Measurements from ENCODE around the gene GALNT18.

The GALNT18 gene

GRCh38 chr11:11416917-11417316 is 204.9 kb downstream of the GALNT18 start:
- DNase-seq, result no peak

DNA sequence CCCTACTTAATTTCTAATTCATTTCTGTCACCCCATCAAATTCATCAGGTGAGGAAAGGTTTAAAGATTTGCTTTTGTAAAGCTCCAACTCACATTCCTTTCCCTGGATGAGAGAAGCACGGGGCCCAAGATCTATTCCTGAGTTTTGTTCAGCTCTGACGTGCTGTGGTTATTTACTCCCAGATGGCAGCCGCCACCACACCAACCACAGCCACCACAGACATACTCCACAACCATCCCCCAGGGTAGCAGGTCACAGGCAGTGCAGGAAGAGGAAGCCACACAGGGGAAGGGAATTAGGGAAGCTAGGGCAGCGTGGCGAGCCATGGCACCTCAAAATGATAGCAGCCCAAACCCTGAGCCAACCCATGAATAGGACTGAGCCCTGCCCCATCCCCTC is 205.3 kb downstream of the GALNT18 start:
- H3K4me2 ChIP-seq (ENCODE audit: low read depth, low read length), result no peak overlapping the region

More at GRCh38 chr11:11416917-11417316, 204.9 kb downstream of the GALNT18 start:
- no peaks in the 10 kb centered on the region for H3K27me3 ChIP-seq (replicated peaks; ENCODE audit: insufficient read depth, low read length)
- H3K9me3 ChIP-seq (replicated peaks; ENCODE audit: insufficient read depth, low read length), result no peaks in the 10 kb centered on the region
- H3F3A ChIP-seq (ENCODE audit: insufficient read depth, low read length), result no peaks in the 10 kb centered on the region
- TF ChIP-seq EZH2 (optimal IDR thresholded peaks at IDR 0.05; ENCODE audit: low read depth, low read length), result no peak
- no peak for TF ChIP-seq EZH2phosphoT487 (IDR thresholded peaks at IDR 0.05; ENCODE audit: low read length)
- TF ChIP-seq, protein P1, sequence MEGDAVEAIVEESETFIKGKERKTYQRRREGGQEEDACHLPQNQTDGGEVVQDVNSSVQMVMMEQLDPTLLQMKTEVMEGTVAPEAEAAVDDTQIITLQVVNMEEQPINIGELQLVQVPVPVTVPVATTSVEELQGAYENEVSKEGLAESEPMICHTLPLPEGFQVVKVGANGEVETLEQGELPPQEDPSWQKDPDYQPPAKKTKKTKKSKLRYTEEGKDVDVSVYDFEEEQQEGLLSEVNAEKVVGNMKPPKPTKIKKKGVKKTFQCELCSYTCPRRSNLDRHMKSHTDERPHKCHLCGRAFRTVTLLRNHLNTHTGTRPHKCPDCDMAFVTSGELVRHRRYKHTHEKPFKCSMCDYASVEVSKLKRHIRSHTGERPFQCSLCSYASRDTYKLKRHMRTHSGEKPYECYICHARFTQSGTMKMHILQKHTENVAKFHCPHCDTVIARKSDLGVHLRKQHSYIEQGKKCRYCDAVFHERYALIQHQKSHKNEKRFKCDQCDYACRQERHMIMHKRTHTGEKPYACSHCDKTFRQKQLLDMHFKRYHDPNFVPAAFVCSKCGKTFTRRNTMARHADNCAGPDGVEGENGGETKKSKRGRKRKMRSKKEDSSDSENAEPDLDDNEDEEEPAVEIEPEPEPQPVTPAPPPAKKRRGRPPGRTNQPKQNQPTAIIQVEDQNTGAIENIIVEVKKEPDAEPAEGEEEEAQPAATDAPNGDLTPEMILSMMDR (IDR thresholded peaks at IDR 0.05; ENCODE audit: low read length), result no peak
- H3K4me1 ChIP-seq (ENCODE audit: low read length), result no peaks in the 10 kb centered on the region
- H3K4me3 ChIP-seq (ENCODE audit: low read length), result no peak overlapping the region
- no peaks in the 10 kb centered on the region for H3K36me3 ChIP-seq (replicated peaks; ENCODE audit: insufficient read depth, low read length)
- no peak overlapping the region for H3K27ac ChIP-seq (ENCODE audit: low read length)
- no peaks in the 10 kb centered on the region for H4K20me1 ChIP-seq (ENCODE audit: insufficient read depth, low read length)
- no peak overlapping the region for H3K4me2 ChIP-seq (ENCODE audit: low read depth, low read length)
- H3K79me2 ChIP-seq (ENCODE audit: low read length), result no peaks in the 10 kb centered on the region
- H3K9ac ChIP-seq (ENCODE audit: low read length), result no peak overlapping the region
- H3K9me2 ChIP-seq (replicated peaks; ENCODE audit: insufficient read depth, low read length), result no peaks in the 10 kb centered on the region
- no peak overlapping the region for H2AFZ ChIP-seq (ENCODE audit: low read length)

GRCh38 chr11:11415901-11416300 is 205.9 kb downstream of the GALNT18 start:
- H2AFZ ChIP-seq (ENCODE audit: low read length), result no peak overlapping the region
- H4K20me1 ChIP-seq (ENCODE audit: insufficient read depth, low read length), result no peaks in the 10 kb centered on the region
- H3K9ac ChIP-seq (ENCODE audit: low read length), result no peak overlapping the region
- H3F3A ChIP-seq (ENCODE audit: insufficient read depth, low read length), result no peaks in the 10 kb centered on the region
- H3K9me2 ChIP-seq (replicated peaks; ENCODE audit: insufficient read depth, low read length), result no peaks in the 10 kb centered on the region
- H3K79me2 ChIP-seq (ENCODE audit: low read length), result no peaks in the 10 kb centered on the region
- no peak overlapping the region for H3K27ac ChIP-seq (ENCODE audit: low read length)
- no peak overlapping the region for H3K4me3 ChIP-seq (ENCODE audit: low read length)
- DNase-seq, result no peak
- H3K36me3 ChIP-seq (replicated peaks; ENCODE audit: insufficient read depth, low read length), result no peaks in the 10 kb centered on the region
- no peaks in the 10 kb centered on the region for H3K4me1 ChIP-seq (ENCODE audit: low read length)
- H3K4me2 ChIP-seq (ENCODE audit: low read depth, low read length), result no peak overlapping the region
- no peaks in the 10 kb centered on the region for H3K27me3 ChIP-seq (replicated peaks; ENCODE audit: insufficient read depth, low read length)
- no peak for TF ChIP-seq EZH2 (optimal IDR thresholded peaks at IDR 0.05; ENCODE audit: low read depth, low read length)
- TF ChIP-seq, protein P1 (IDR thresholded peaks at IDR 0.05; ENCODE audit: low read length), result no peak
- no peak for TF ChIP-seq EZH2phosphoT487 (IDR thresholded peaks at IDR 0.05; ENCODE audit: low read length)
- H3K9me3 ChIP-seq (replicated peaks; ENCODE audit: insufficient read depth, low read length), result no peaks in the 10 kb centered on the region

More for the DNA sequence above, 205.3 kb downstream of the GALNT18 start:
- Histone ChIP-seq H3K36me3 (replicated peaks; ENCODE audit: insufficient read depth, low read length) (no peaks in the 10 kb centered on the region), H3K9ac (ENCODE audit: low read length) (no peak overlapping the region), H3F3A (ENCODE audit: insufficient read depth, low read length) (no peaks in the 10 kb centered on the region), H3K27me3 (replicated peaks; ENCODE audit: insufficient read depth, low read length) (no peaks in the 10 kb centered on the region), H3K27ac (ENCODE audit: low read length) (no peak overlapping the region), H3K9me3 (replicated peaks; ENCODE audit: insufficient read depth, low read length) (no peaks in the 10 kb centered on the region), H4K20me1 (ENCODE audit: insufficient read depth, low read length) (no peaks in the 10 kb centered on the region), H3K79me2 (ENCODE audit: low read length) (no peaks in the 10 kb centered on the region), H2AFZ (ENCODE audit: low read length) (no peak overlapping the region), H3K4me1 (ENCODE audit: low read length) (no peaks in the 10 kb centered on the region), H3K9me2 (replicated peaks; ENCODE audit: insufficient read depth, low read length) (no peaks in the 10 kb centered on the region), H3K4me3 (ENCODE audit: low read length) (no peak overlapping the region)
- DNase-seq, result no peak
- TF ChIP-seq EZH2 (optimal IDR thresholded peaks at IDR 0.05; ENCODE audit: low read depth, low read length) (no peak), EZH2phosphoT487 (IDR thresholded peaks at IDR 0.05; ENCODE audit: low read length) (no peak)
- TF ChIP-seq, protein P1 (IDR thresholded peaks at IDR 0.05; ENCODE audit: low read length), result no peak
